ENCODE results near the gene UTP4.

DNA sequence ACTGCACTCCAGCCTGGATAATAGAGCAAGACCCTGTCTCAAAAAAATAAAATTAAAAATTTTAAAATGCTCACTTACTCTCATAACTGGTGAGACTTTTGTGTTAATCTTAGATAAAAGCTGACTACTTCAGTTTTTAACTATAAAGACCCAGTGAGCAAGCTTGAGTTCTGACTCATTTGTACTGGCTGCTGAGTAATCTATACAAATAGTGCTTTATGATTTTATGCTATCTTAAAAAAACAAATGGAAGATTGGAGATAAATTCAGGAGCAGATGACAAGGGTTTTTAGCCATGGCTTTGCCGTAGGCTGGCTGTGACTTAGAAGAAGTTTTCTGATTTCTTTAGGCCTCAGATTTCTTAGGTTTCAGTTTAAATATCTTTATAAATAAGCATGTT lies 85.0 kb downstream of the UTP4 start:
- no peak for TF ChIP-seq CTCF (IDR thresholded peaks at IDR 0.05)
- TF ChIP-seq POLR2A (IDR thresholded peaks at IDR 0.05), result no peak

All from heart left ventricle (tissue), 13 donors.